Measurements from ENCODE around the gene SEC14L6. TPM values are rescaled to one million over a fixed set of nuclear protein-coding genes. Genes with fewer than 3 reads are reported as not detected.

SEC14L6 gene
- total RNA-seq, 2 donors from 2014 or later: 1.6 to 2.1 TPM

DNA sequence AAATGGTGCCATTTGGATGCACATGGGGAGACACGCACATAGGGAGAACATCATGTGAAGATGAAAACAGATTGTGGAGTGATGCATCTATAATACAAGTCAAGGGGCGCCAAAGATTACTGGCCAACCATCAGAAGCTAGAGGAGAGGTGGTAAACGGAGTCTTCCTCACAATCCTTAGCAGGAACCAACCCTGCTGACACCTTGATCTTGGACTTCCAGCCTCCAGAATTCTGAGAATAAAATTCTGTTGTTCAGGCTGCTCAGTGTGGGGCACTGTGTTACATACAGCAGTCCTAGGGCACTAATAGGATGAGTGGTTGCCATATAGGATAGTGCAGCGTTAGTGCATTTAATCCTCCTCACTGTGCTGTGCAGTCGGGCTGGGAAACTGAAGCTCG is 33.1 kb downstream of the SEC14L6 start:
- H3K36me3 Mint-ChIP-seq (ENCODE audit: low read depth): no peaks in the 10 kb centered on the region
- H3K27me3 Mint-ChIP-seq (ENCODE audit: insufficient read depth): peaks cover 3% of the 10 kb centered on the region
- Histone ChIP-seq H3K27me3 (ENCODE audit: control insufficient read depth, insufficient read depth, low read length, poor library complexity, severe bottlenecking) (no peaks in the 10 kb centered on the region), H3K27ac (ENCODE audit: low read depth, low read length) (no peak overlapping the region), H3K4me3 (ENCODE audit: low read length) (no peak overlapping the region), H3K9ac (ENCODE audit: extremely low read depth, low read length, poor library complexity, severe bottlenecking) (no peak overlapping the region), H3K36me3 (ENCODE audit: control insufficient read depth, insufficient read depth, low read length) (no peaks in the 10 kb centered on the region), H3K4me1 (ENCODE audit: control insufficient read depth, insufficient read depth, low read length) (no peaks in the 10 kb centered on the region), H3K9me3 (ENCODE audit: control insufficient read depth, low read length) (no peaks in the 10 kb centered on the region)
- peaks cover 1% of the 10 kb centered on the region for H3K4me1 Mint-ChIP-seq
- no peak overlapping the region for H3K4me3 Mint-ChIP-seq
- 93 to 98% methylated on average over 5 to 6 of the region's 6 CpGs for WGBS, 2 experiments (ENCODE audit: insufficient coverage in 1 of 2, insufficient read length in 1 of 2)
- TF ChIP-seq CTCF (conservative IDR thresholded peaks at IDR 0.05): no peak
- peaks cover 15% of the 10 kb centered on the region for H3K9me3 Mint-ChIP-seq
- no peak for DNase-seq
- no peak overlapping the region for H3K27ac Mint-ChIP-seq

GRCh38 chr22:30511911-30512310 is 34.6 kb downstream of the SEC14L6 start:
- Mint-ChIP-seq H3K4me1 (no peaks in the 10 kb centered on the region), H3K27ac (no peak overlapping the region), H3K36me3 (ENCODE audit: low read depth) (no peaks in the 10 kb centered on the region), H3K4me3 (no peak overlapping the region), H3K27me3 (ENCODE audit: insufficient read depth) (peaks cover 3% of the 10 kb centered on the region), H3K9me3 (peaks cover 13% of the 10 kb centered on the region)
- DNase-seq: no peak
- no peak for TF ChIP-seq CTCF (conservative IDR thresholded peaks at IDR 0.05)
- no peaks in the 10 kb centered on the region for H3K4me1 ChIP-seq (ENCODE audit: control insufficient read depth, insufficient read depth, low read length)
- H3K9me3 ChIP-seq (ENCODE audit: control insufficient read depth, low read length): no peaks in the 10 kb centered on the region
- no peak overlapping the region for H3K9ac ChIP-seq (ENCODE audit: extremely low read depth, low read length, poor library complexity, severe bottlenecking)
- H3K27ac ChIP-seq (ENCODE audit: low read depth, low read length): no peak overlapping the region
- 92 to 96% methylated on average over 7 of the region's 7 CpGs for WGBS, 2 experiments (ENCODE audit: insufficient coverage in 1 of 2, insufficient read length in 1 of 2)
- no peak overlapping the region for H3K4me3 ChIP-seq (ENCODE audit: low read length)
- H3K36me3 ChIP-seq (ENCODE audit: control insufficient read depth, insufficient read depth, low read length): no peaks in the 10 kb centered on the region
- no peaks in the 10 kb centered on the region for H3K27me3 ChIP-seq (ENCODE audit: control insufficient read depth, insufficient read depth, low read length, poor library complexity, severe bottlenecking)

GRCh38 chr22:30511109-30511508 is 35.4 kb downstream of the SEC14L6 start:
- TF ChIP-seq CTCF (conservative IDR thresholded peaks at IDR 0.05): no peak
- Histone ChIP-seq H3K9ac (ENCODE audit: extremely low read depth, low read length, poor library complexity, severe bottlenecking) (no peak overlapping the region), H3K9me3 (ENCODE audit: control insufficient read depth, low read length) (no peaks in the 10 kb centered on the region), H3K36me3 (ENCODE audit: control insufficient read depth, insufficient read depth, low read length) (no peaks in the 10 kb centered on the region), H3K4me1 (ENCODE audit: control insufficient read depth, insufficient read depth, low read length) (no peaks in the 10 kb centered on the region), H3K27me3 (ENCODE audit: control insufficient read depth, insufficient read depth, low read length, poor library complexity, severe bottlenecking) (no peaks in the 10 kb centered on the region), H3K4me3 (ENCODE audit: low read length) (no peak overlapping the region), H3K27ac (ENCODE audit: low read depth, low read length) (no peak overlapping the region)
- no peaks in the 10 kb centered on the region for H3K36me3 Mint-ChIP-seq (ENCODE audit: low read depth)
- no peak overlapping the region for H3K4me3 Mint-ChIP-seq
- peaks cover 9% of the 10 kb centered on the region for H3K27me3 Mint-ChIP-seq (ENCODE audit: insufficient read depth)
- no peak overlapping the region for H3K27ac Mint-ChIP-seq
- WGBS, 2 experiments (ENCODE audit: insufficient coverage in 1 of 2, insufficient read length in 1 of 2): 91 to 95% methylated on average over 7 to 9 of the region's 9 CpGs
- DNase-seq: no peak
- no peaks in the 10 kb centered on the region for H3K4me1 Mint-ChIP-seq
- peaks cover 11% of the 10 kb centered on the region for H3K9me3 Mint-ChIP-seq
